ENCODE measurements around the gene PPARD. TPM values are rescaled to one million over a fixed set of nuclear protein-coding genes. Genes with fewer than 3 reads are reported as not detected.

Gene PPARD
- total and polyA plus RNA-seq, 2 of the 13 experiments (the other 11 are each of a cell fraction or from before 2014, with no cell fraction given), result 6.1 to 13.3 TPM

- TF ChIP-seq ELK4 (CRISPR knock-in tag; IDR thresholded peaks at IDR 0.05; ENCODE audit: borderline replicate concordance) (no peak), MLX (CRISPR knock-in tag; IDR thresholded peaks at IDR 0.05) (no peak), ZNF362 (CRISPR knock-in tag; IDR thresholded peaks at IDR 0.05; ENCODE audit: borderline replicate concordance) (no peak), ZNF777 (CRISPR knock-in tag; IDR thresholded peaks at IDR 0.05) (no peak), IKZF5 (CRISPR knock-in tag; IDR thresholded peaks at IDR 0.05) (peak; percentile 75), ARNT2 (CRISPR knock-in tag; IDR thresholded peaks at IDR 0.05; ENCODE audit: low read depth) (no peak), NFRKB (IDR thresholded peaks at IDR 0.05) (no peak), ZNF260 (CRISPR knock-in tag; IDR thresholded peaks at IDR 0.05; ENCODE audit: borderline replicate concordance, low read depth) (no peak), MAFK (conservative IDR thresholded peaks at IDR 0.05 in 1 of 2, IDR thresholded peaks at IDR 0.05 in 1 of 2; ENCODE audit: low read length in 2 of 2) (0 out of 4 replicates have a peak, but pooled peaks have one; percentile 7 to 20), PCBP2 (optimal IDR thresholded peaks at IDR 0.05; ENCODE audit: low read depth, low read length, poor library complexity, severe bottlenecking) (no peak), CENPX (CRISPR knock-in tag; IDR thresholded peaks at IDR 0.05) (no peak), ZNF562 (CRISPR knock-in tag; IDR thresholded peaks at IDR 0.05; ENCODE audit: borderline replicate concordance) (no peak), TFE3 (CRISPR knock-in tag; IDR thresholded peaks at IDR 0.05) (peak; percentile 46; the same call in 1 of the 2 replicates), ZNF333 (CRISPR knock-in tag; IDR thresholded peaks at IDR 0.05; ENCODE audit: borderline replicate concordance) (no peak), SNAPC5 (CRISPR knock-in tag; IDR thresholded peaks at IDR 0.05; ENCODE audit: borderline replicate concordance) (no peak), HOXD1 (CRISPR knock-in tag; IDR thresholded peaks at IDR 0.05) (no peak), ZNF121 (CRISPR knock-in tag; IDR thresholded peaks at IDR 0.05) (no peak), ETV5 (CRISPR knock-in tag; IDR thresholded peaks at IDR 0.05; ENCODE audit: borderline replicate concordance) (no peak; the same call in 1 of the 2 replicates), SPEN (CRISPR knock-in tag; IDR thresholded peaks at IDR 0.05; ENCODE audit: low read depth) (no peak), SIX4 (CRISPR knock-in tag; IDR thresholded peaks at IDR 0.05) (peak; percentile 70), ZNF251 (CRISPR knock-in tag; IDR thresholded peaks at IDR 0.05) (no peak)
These were observed 59.9 kb downstream of the PPARD start (continued) for GRCh38 chr6:35402136-35402855.

Measured in HepG2 (cell line).